ENCODE results near the gene BMF. TPM values are rescaled to one million over a fixed set of nuclear protein-coding genes. Genes with fewer than 3 reads are reported as not detected.

BMF gene
- total RNA-seq, 1 experiment from 2014 or later, result 3.0 TPM

DNA sequence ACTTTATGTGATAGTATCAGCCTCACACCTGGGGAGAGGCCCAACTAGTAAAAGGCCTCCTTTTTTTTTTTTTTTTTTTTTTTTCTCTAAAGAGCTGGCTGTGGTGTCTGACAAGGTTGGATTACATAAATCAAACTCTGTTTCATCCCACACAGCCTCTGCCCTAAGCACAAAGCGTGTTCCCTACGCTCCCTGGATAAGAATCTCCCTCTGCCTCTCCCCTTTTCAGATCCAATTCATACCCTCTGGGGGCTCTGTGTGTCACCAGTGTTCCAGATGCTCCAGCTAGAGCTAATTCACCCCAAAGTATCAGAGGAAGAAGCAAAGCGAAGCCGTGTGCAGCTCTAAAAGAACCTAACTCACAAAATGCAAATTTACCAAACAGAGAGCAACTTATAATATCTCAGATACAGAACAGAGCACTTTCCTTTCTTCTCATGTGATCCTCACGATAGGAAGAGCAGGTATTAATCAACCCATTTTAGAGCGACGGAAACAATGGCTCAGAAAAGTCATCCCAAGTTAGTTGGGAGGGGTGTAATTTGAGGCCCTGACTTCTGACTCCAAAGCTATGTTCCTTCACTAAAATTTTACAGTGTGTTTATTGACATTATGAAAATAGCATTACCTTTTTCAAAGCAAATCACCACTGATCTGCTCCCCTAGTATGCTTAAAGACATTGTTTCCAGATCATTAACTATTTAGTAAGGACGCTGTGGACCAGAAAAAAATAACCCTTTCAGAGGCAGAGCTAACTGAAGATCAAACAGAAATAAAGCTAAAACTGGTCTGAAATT lies 12.4 kb downstream of the BMF start:
- Histone ChIP-seq H3K9ac (ENCODE audit: low read length) (peak overlapping the region; percentile 45), H3K4me1 (ENCODE audit: low read length) (peaks cover 64% of the 10 kb centered on the region)

DNA sequence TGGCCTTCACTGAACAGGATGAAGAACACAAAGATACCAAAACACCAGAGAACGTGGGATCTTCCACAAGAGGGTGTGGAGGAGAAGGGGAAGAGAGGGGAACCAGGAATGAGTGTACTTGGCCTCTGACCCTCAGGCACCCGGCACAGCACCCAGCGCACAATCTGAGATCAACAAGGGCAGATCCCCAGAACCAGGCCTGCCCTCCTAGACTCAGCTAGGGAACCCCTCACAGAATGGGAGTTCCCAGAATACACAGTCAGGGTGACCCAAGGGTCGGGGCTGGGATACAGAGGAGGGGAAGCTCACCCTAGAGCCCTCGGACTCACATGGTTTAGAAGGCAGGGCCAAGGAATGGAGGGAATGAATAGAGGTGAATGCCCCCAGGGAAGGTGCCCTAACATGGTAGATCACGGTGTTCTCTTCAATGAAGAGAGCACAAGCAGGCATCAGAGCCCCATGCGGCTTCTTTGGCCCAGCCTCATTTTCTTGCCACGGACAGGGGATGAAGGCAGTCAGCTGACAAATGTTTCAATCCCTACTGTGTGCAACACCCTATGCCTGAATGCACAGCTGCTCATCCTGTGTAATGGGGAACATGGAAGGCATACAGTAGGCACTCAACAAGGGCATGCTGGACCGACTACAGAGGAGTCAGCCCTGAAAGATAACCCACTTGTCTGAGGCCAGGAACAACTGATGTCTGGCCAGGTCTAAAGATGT lies 13.1 kb downstream of the BMF start:
- Histone ChIP-seq H2AFZ (ENCODE audit: low read length) (peak overlapping the region; percentile 20; the same call in 1 of the 2 replicates), H4K20me1 (ENCODE audit: insufficient read depth, low read depth, low read length) (no peaks in the 10 kb centered on the region), H3K79me2 (ENCODE audit: low read length) (no peaks in the 10 kb centered on the region), H3K27ac (ENCODE audit: low read length) (peak overlapping the region; percentile 78), H3K36me3 (ENCODE audit: insufficient read depth, low read length) (no peaks in the 10 kb centered on the region), H3K4me1 (ENCODE audit: low read length) (peaks cover 56% of the 10 kb centered on the region), H3K9me2 (replicated peaks; ENCODE audit: insufficient read depth, low read length) (no peaks in the 10 kb centered on the region), H3K4me3 (ENCODE audit: low read length) (peak overlapping the region; percentile 27; the same call in 1 of the 2 replicates), H3K9me3 (ENCODE audit: low read length) (no peaks in the 10 kb centered on the region), H3K27me3 (ENCODE audit: low read length) (no peaks in the 10 kb centered on the region), H3K9ac (ENCODE audit: low read length) (peak overlapping the region; percentile 45), H3K4me2 (ENCODE audit: low read depth, low read length, poor library complexity, severe bottlenecking) (peak overlapping the region; percentile 58)
- DNase-seq, result no peak

More for the DNA sequence above, 12.4 kb downstream of the BMF start:
- no peaks in the 10 kb centered on the region for H3K36me3 ChIP-seq (ENCODE audit: insufficient read depth, low read length)
- H3K4me3 ChIP-seq (ENCODE audit: low read length), result peak overlapping the region; percentile 27; the same call in 1 of the 2 replicates
- DNase-seq, result peak; percentile 71
- H3K9me2 ChIP-seq (replicated peaks; ENCODE audit: insufficient read depth, low read length), result no peaks in the 10 kb centered on the region
- no peaks in the 10 kb centered on the region for H3K9me3 ChIP-seq (ENCODE audit: low read length)
- H3K4me2 ChIP-seq (ENCODE audit: low read depth, low read length, poor library complexity, severe bottlenecking), result peak overlapping the region; percentile 58
- peak overlapping the region; percentile 94; the same call in 1 of the 2 replicates for H2AFZ ChIP-seq (ENCODE audit: low read length)
- no peaks in the 10 kb centered on the region for H3K79me2 ChIP-seq (ENCODE audit: low read length)
- no peaks in the 10 kb centered on the region for H3K27me3 ChIP-seq (ENCODE audit: low read length)
- no peaks in the 10 kb centered on the region for H4K20me1 ChIP-seq (ENCODE audit: insufficient read depth, low read depth, low read length)
- peak overlapping the region; percentile 78 for H3K27ac ChIP-seq (ENCODE audit: low read length)

DNA sequence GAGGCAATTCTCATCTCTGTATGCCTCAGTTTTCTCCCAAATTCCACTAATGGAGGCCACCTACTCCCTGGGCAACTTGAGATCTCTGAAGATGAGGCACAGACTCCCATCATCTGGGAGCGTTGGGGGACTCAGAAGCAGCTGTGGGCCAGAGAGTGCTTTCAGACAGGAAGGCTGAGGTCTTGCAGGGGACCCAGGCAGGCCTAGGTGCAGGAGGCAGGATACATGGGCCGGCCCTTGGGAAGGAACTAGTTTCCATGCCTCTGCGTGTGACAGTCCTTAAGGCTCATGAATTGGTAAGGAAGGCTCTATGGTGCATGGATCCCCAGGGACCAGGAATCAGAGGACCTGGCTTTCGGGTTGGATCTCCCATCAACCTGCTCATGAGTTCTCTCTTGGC lies 14.5 kb downstream of the BMF start:
- Histone ChIP-seq H4K20me1 (ENCODE audit: insufficient read depth, low read depth, low read length) (no peaks in the 10 kb centered on the region), H3K27me3 (ENCODE audit: low read length) (no peaks in the 10 kb centered on the region), H3K27ac (ENCODE audit: low read length) (no peak overlapping the region), H3K9me2 (replicated peaks; ENCODE audit: insufficient read depth, low read length) (no peaks in the 10 kb centered on the region), H3K79me2 (ENCODE audit: low read length) (no peaks in the 10 kb centered on the region), H3K36me3 (ENCODE audit: insufficient read depth, low read length) (no peaks in the 10 kb centered on the region), H3K4me3 (ENCODE audit: low read length) (no peak overlapping the region), H3K9me3 (ENCODE audit: low read length) (no peaks in the 10 kb centered on the region), H3K4me2 (ENCODE audit: low read depth, low read length, poor library complexity, severe bottlenecking) (no peak overlapping the region), H2AFZ (ENCODE audit: low read length) (no peak overlapping the region), H3K9ac (ENCODE audit: low read length) (no peak overlapping the region), H3K4me1 (ENCODE audit: low read length) (peaks cover 46% of the 10 kb centered on the region)
- no peak for DNase-seq

DNA sequence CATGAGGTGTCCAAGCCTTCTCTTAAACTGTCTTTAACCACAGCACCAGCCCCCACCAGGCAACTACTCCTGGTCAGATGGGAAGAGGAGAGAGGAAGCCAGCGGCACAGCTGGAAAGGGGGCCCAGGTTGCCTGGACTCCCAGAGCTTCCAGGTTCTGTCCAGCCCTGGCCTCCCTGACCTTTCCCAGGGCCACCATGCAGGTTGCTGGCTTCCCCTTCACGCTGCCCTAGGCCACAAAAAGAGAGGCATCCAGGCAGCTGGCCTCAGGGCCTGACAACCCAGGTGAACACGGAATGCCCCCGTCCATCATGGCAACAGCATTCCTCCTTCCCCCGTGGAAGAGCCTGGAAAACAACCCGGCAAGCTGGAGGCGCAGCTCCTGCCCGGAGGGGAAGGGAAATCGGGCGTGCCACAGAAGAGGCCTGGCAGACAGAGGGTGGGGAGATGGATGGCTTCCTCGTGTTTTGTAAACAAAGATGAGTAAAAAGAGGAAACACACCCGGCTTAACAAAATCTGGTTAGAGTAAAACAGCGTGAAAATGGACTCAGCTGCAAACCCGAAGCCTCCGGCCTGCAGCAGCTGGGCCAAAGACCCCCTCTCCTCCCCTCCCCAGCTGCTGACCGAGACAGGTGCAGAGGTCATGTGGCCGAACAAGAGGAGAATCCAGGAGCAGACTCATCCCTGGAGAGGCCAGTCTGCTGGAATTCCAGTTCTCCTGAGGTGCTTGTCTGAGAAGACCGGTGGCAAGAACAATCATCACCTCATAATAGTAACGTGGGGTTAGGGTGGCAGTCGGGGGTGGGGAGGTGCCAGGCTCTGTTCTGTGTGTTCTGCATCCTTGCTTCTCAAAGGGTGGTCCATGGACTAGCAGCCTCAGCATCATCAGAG lies 15.5 kb downstream of the BMF start:
- Histone ChIP-seq H2AFZ (ENCODE audit: low read length) (no peak overlapping the region), H3K27me3 (ENCODE audit: low read length) (no peaks in the 10 kb centered on the region), H3K9me3 (ENCODE audit: low read length) (no peaks in the 10 kb centered on the region), H4K20me1 (ENCODE audit: insufficient read depth, low read depth, low read length) (no peaks in the 10 kb centered on the region), H3K9ac (ENCODE audit: low read length) (no peak overlapping the region), H3K4me1 (ENCODE audit: low read length) (peaks cover 37% of the 10 kb centered on the region), H3K36me3 (ENCODE audit: insufficient read depth, low read length) (no peaks in the 10 kb centered on the region), H3K4me3 (ENCODE audit: low read length) (no peak overlapping the region), H3K79me2 (ENCODE audit: low read length) (no peaks in the 10 kb centered on the region), H3K4me2 (ENCODE audit: low read depth, low read length, poor library complexity, severe bottlenecking) (no peak overlapping the region), H3K27ac (ENCODE audit: low read length) (no peak overlapping the region), H3K9me2 (replicated peaks; ENCODE audit: insufficient read depth, low read length) (no peaks in the 10 kb centered on the region)
- DNase-seq, result no peak

DNA sequence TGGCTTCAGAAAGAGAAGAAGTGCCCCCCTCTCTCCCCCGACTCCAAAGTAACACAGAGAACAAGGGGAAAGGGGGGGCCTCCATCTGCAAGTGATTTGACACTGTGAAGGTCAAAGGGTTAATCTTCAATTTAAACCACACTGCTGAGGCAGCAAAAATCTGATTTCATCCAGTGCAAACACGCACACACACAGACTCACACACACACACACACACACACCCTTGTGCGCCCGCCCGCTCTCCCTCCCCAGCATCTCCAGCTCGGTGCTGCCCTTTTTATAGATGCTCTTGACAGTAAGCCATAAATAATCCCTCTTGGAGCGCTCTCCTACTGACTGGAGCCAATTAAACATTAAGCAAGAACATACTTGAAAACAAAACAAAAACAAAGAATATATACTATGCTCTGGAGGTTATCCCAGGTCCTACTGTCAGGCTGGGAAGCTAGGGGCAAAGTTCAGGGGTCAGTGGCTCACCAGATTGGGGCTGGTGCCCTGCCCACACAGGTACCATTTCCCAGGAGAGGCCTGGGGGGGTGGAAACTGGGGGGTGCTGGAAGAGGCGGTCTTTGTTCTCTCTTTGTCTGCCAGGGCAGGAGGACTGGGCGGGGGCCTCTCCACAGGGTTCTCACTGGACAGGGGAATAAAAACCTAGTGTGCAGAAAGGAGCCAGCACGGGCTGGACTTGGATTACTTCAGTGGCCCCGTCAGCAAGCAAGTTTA lies 16.3 kb downstream of the BMF start:
- no peak overlapping the region for H3K9ac ChIP-seq (ENCODE audit: low read length)
- H3K27me3 ChIP-seq (ENCODE audit: low read length), result no peaks in the 10 kb centered on the region
- H3K4me1 ChIP-seq (ENCODE audit: low read length), result peaks cover 29% of the 10 kb centered on the region
- H3K79me2 ChIP-seq (ENCODE audit: low read length), result no peaks in the 10 kb centered on the region
- H3K4me3 ChIP-seq (ENCODE audit: low read length), result no peak overlapping the region
- no peaks in the 10 kb centered on the region for H3K36me3 ChIP-seq (ENCODE audit: insufficient read depth, low read length)
- no peaks in the 10 kb centered on the region for H3K9me3 ChIP-seq (ENCODE audit: low read length)
- no peak for DNase-seq
- no peak overlapping the region for H2AFZ ChIP-seq (ENCODE audit: low read length)
- H4K20me1 ChIP-seq (ENCODE audit: insufficient read depth, low read depth, low read length), result no peaks in the 10 kb centered on the region
- no peak overlapping the region for H3K27ac ChIP-seq (ENCODE audit: low read length)
- no peaks in the 10 kb centered on the region for H3K9me2 ChIP-seq (replicated peaks; ENCODE audit: insufficient read depth, low read length)
- H3K4me2 ChIP-seq (ENCODE audit: low read depth, low read length, poor library complexity, severe bottlenecking), result no peak overlapping the region

DNA sequence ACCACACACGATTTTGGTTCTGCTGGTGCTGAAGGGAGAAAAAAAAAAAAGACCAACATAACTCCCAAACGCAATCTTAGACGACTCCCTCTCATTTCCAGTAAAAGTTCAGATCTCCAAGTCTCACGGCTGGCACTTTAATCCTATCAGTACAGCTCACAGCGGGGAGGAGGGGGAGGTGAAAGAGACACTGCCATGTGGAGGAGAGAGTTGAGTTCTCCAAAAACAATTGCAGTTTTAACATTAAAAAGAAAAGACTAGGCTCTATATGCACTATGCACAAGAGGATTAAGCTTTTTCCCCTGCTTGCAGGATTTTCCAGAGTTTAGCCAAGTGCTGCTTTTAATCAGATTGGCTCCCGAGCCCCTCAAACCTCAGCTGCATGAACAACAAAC lies 16.8 kb downstream of the BMF start:
- no peaks in the 10 kb centered on the region for H3K79me2 ChIP-seq (ENCODE audit: low read length)
- H3K9me2 ChIP-seq (replicated peaks; ENCODE audit: insufficient read depth, low read length), result no peaks in the 10 kb centered on the region
- no peak overlapping the region for H2AFZ ChIP-seq (ENCODE audit: low read length)
- H3K4me1 ChIP-seq (ENCODE audit: low read length), result peaks cover 27% of the 10 kb centered on the region
- no peak for DNase-seq
- no peaks in the 10 kb centered on the region for H4K20me1 ChIP-seq (ENCODE audit: insufficient read depth, low read depth, low read length)
- H3K27me3 ChIP-seq (ENCODE audit: low read length), result no peaks in the 10 kb centered on the region
- no peak overlapping the region for H3K27ac ChIP-seq (ENCODE audit: low read length)
- H3K36me3 ChIP-seq (ENCODE audit: insufficient read depth, low read length), result no peaks in the 10 kb centered on the region
- no peaks in the 10 kb centered on the region for H3K9me3 ChIP-seq (ENCODE audit: low read length)
- H3K9ac ChIP-seq (ENCODE audit: low read length), result no peak overlapping the region
- H3K4me3 ChIP-seq (ENCODE audit: low read length), result no peak overlapping the region
- H3K4me2 ChIP-seq (ENCODE audit: low read depth, low read length, poor library complexity, severe bottlenecking), result no peak overlapping the region

DNA sequence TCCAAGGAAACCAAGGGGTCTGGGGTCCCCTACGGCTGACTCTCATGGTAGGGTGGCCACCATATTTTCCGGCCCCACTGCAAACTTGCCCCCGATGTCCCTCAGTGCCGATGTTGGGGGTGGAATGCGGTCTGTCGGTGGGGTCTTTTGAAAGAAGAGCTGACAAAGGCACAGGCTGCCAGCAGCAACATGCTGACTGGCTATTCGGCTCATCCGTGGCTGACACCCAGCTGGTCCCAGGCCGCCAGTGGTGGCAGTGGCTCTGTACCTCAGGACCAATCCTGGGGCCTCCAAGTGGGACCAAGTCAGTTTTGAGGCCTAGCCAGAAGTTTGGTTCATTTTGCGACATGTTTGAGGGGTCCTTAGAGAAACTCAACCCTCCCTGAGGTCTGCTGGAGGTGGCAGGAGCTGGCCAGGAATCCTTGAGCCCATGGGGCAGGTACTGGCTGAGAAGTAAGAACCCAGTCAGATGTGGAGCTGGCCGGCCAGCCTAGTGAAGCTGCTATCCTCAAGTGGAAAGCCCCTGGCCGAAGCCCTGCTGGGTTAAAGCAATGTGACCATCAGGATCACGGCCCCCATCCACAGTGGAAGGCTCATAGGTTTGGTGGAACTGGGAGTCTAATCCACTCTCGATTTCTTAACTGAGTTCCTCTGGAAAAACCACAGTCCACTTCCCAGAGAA lies 17.8 kb downstream of the BMF start:
- Histone ChIP-seq H3K27me3 (ENCODE audit: low read length) (no peaks in the 10 kb centered on the region), H3K9me3 (ENCODE audit: low read length) (no peaks in the 10 kb centered on the region), H3K4me3 (ENCODE audit: low read length) (no peak overlapping the region), H3K4me2 (ENCODE audit: low read depth, low read length, poor library complexity, severe bottlenecking) (no peak overlapping the region), H3K36me3 (ENCODE audit: insufficient read depth, low read length) (no peaks in the 10 kb centered on the region), H3K79me2 (ENCODE audit: low read length) (no peaks in the 10 kb centered on the region), H3K27ac (ENCODE audit: low read length) (no peak overlapping the region), H3K9ac (ENCODE audit: low read length) (no peak overlapping the region), H3K9me2 (replicated peaks; ENCODE audit: insufficient read depth, low read length) (no peaks in the 10 kb centered on the region), H2AFZ (ENCODE audit: low read length) (no peak overlapping the region), H3K4me1 (ENCODE audit: low read length) (peaks cover 18% of the 10 kb centered on the region), H4K20me1 (ENCODE audit: insufficient read depth, low read depth, low read length) (no peaks in the 10 kb centered on the region)
- no peak for DNase-seq

Data from Karpas-422 (cell line).